GM20000 (cell line): ENCODE measurements around the gene HTR1B.

ENCODE experiments used
- DNase-seq: peaks from one replicate; pipeline ENCODE4 v3.0.0; 2012; ENCODE audit warnings: low spot score
- TF ChIP-seq, protein P1 (sequence below): IDR thresholded peaks from 2 replicates; pipeline ENCODE4 v1.5.1; 2012; ENCODE audit warnings: mild to moderate bottlenecking, control low read depth; ENCODE audit errors: extremely low read depth, missing control alignments

The HTR1B gene

DNA sequence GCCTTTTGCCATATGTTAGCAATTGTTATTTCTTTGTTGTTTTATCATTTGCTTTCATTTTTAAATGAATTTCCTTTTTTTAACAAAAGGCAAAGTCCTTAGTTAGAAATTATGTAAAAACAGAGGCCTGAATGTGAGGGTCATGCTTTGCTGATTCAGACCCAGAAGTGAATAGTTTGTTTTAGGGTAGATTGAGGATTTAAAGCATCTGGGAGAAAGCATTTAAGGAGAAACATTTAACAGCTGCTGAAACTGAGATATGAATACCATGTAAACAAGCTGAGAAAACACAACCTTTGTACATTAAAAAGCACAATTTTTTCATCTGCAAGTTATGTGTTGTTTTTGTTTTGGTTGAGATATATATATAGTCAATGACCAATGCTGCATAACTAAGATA is 8.0 kb downstream of the HTR1B start:
- TF ChIP-seq, protein P1, sequence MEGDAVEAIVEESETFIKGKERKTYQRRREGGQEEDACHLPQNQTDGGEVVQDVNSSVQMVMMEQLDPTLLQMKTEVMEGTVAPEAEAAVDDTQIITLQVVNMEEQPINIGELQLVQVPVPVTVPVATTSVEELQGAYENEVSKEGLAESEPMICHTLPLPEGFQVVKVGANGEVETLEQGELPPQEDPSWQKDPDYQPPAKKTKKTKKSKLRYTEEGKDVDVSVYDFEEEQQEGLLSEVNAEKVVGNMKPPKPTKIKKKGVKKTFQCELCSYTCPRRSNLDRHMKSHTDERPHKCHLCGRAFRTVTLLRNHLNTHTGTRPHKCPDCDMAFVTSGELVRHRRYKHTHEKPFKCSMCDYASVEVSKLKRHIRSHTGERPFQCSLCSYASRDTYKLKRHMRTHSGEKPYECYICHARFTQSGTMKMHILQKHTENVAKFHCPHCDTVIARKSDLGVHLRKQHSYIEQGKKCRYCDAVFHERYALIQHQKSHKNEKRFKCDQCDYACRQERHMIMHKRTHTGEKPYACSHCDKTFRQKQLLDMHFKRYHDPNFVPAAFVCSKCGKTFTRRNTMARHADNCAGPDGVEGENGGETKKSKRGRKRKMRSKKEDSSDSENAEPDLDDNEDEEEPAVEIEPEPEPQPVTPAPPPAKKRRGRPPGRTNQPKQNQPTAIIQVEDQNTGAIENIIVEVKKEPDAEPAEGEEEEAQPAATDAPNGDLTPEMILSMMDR = no peak

DNA sequence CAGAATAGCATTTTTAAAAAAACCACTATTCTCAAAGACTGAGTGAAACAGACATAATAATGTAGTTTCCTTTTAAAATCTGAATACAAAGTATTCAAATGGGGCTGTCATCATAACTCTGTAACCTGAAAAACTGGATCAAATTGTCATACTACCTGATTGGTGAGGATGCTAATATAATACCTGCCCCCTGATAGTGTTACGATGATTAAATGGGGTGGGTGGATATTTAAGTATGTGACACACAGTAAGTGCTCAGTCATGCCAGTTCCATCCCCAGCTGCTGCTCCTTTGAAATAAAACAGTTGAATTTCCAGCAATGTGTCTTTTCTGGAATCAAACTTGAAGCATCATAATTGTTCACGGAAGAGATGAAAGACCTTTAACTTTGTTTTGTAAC is 8.9 kb downstream of the HTR1B start:
- no peak for DNase-seq
- TF ChIP-seq, protein P1 = no peak

More for the DNA sequence above, 8.0 kb downstream of the HTR1B start:
- DNase-seq = no peak

DNA sequence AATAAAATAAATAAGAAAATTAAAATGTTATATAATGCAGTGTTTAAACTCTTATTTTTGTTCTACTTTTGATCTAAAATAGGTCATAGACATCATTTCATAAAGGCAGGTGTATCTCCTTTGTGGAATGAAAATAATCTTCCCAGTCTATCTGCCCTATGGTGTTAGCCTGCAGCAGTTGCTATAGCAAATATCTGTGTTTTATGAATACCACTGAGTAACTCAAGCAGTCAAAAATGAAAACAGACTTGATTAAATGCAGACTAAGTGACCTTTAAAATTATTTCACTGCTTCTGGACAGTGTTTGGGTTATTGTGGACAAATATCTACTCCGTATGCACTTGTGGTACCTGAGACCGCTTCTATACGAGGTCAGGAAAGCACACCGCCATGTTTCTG is 11.8 kb downstream of the HTR1B start:
- DNase-seq = no peak
- TF ChIP-seq, protein P1 = no peak

DNA sequence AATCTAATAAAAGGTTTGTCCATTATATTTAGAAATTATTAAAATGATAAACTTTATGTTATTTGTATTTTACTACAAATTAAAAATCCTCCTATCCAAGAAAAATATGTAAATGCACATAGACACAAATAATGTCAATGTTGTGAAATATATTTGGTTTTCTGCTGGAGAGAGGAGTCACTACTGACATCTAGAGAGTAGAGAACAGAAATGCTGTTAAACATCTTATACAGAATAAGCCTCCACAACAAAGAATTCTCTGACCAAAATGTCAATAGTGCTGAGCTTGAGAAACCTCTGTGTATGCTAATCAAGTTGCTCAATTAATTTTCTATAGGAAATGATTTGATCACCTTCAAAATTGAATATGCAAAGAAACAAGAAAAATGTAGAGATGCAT is 12.4 kb downstream of the HTR1B start:
- TF ChIP-seq, protein P1 = no peak

DNA sequence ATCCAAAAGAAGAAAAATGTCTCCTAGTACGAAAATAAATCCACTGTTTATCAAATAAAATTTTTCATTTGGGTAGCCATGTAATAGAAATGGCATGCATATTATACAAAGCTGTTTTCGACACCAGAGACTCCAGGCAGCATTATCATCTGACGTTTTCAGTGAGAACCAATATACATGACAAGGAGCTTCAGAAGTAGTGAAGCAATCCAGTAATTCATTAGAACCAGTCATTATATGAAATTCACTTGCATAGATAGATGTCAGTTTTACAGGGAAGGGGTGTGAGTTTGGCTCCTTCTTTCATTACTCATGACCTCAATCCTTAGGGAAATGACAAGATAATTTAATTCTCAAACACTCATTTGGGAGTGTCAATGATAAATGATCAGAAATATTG is 14.7 kb downstream of the HTR1B start:
- TF ChIP-seq, protein P1 = no peak
- no peak for DNase-seq

More for the DNA sequence above, 12.4 kb downstream of the HTR1B start:
- no peak for DNase-seq

DNA sequence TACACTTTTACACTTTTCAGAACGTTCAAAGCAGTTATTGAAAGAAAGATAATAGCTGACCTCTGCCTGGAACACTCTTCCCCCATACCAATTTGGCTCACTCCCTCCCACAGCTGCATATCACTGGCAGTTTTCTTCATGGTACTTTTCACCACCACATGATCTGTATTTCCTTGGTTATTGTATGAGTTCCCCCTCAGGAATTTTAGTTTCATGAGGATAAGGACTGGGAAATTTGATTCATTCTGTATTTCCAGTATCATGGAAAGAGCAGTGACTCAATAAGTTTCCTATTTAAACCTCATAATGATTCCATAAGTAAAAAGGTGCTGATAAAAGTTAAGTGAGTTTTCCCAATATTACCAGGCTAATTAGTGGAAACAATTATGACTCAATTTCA is 16.0 kb downstream of the HTR1B start:
- TF ChIP-seq, protein P1 = no peak
- DNase-seq = no peak

DNA sequence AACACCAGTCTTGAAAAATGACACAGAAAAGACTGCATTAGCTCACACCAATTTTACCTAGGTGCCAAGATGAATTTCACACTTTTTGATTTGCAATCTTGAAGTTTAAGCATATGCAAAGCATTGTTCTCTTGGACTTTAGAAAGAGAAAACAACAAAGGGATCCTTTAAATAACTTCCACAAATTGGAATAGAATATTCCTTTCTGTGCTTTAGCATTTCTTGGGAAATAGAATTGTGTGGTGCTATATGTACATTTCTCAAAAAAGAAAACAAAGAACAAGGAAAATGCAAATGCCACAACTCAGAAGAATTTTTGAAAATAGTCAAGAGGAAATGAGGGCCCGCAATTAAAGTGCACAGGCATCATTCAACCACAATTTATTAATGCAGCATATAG is 17.0 kb downstream of the HTR1B start:
- TF ChIP-seq, protein P1 = no peak

More for the DNA sequence above, 17.0 kb downstream of the HTR1B start:
- no peak for DNase-seq
